Measurements from ENCODE around the gene ERC1.
"Not testable (repeated sequence)": the region's sequence is repeated elsewhere in the genome, so short reads cannot be mapped to it uniquely, and the experiment has no call there.

Gene ERC1

DNA sequence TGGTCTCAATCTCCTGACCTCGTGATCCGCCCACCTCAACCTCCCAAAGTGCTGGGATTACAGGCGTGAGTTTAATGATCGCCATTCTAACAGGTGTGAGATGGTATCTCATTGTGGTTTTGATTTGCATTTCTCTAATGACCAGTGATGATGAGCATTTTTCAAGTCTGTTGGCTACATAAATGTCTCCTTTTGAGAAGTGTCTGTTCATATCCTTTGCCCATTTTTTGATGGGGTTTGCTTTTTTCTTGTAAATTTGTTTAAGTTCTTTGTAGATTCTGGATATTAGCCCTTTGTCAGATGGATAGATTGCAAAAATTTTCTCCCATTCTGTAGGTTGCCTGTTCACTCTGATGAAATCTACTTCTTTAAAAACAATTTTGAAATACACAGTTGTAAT lies 264.8 kb downstream of the ERC1 start:
- DNase-seq = not testable (repeated sequence)

DNA sequence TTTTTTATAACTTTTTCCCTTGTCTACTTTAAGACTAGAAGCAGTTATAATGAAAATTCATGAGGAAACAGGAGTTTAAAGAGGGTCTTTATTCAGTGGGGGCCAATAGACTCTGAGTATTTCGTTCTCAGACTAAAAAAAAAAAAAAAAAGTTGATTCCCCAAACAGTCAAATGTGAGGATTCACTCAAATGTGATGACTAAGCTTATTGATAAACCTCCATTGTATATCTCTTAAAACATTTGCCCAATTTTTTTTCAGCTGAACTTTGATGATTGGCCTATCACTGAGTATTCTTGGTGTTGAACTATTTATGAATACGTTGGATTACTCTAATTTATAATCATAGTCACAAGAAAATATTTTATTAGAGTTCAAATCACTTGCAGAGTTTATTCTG lies 265.3 kb downstream of the ERC1 start:
- no peak for DNase-seq

- no peak for DNase-seq
These were observed 266.0 kb downstream of the ERC1 start for GRCh38 chr12:1256991-1257390.

DNA sequence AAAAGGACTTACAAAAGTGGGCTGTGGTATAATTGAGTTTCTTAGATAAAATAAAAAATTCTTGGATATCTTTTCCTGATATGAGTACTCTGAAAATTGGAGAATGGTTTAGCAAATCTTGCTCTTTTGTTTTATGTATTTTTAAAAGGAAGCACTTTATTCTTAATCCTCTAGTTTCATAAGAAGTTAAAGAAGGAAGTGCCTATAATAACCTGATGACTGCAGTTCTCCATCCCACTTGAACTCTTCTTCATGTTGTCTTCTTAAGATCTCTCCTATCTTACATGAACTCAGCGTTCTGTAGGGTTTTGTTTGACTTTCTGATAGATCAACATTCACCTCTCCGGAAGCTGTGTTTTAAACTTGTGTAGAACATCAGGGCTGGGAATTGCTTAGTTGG lies 271.0 kb downstream of the ERC1 start:
- no peak for DNase-seq

- DNase-seq = no peak
These were observed 276.2 kb downstream of the ERC1 start for GRCh38 chr12:1267243-1267642.

DNA sequence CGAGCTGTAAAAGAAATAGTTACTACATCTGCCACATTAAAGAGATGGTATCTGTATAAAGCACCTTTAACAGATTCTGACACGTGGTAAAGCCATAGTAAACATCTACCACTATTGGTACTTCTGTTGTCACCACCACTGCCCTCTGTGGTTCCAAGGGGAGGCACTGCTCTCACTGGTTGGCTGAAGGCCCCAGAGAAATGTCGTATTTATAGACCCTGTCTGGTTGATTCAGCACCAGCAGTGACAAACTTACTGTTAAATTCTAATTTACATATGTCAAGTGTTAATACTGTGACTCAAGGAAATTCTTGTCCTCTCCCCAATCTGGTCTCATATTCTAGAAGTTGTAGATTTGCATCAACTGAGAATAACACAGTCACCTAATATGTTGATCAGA lies 281.1 kb downstream of the ERC1 start:
- no peak for DNase-seq

- DNase-seq = no peak
These were observed 282.0 kb downstream of the ERC1 start for GRCh38 chr12:1273051-1273450.

DNA sequence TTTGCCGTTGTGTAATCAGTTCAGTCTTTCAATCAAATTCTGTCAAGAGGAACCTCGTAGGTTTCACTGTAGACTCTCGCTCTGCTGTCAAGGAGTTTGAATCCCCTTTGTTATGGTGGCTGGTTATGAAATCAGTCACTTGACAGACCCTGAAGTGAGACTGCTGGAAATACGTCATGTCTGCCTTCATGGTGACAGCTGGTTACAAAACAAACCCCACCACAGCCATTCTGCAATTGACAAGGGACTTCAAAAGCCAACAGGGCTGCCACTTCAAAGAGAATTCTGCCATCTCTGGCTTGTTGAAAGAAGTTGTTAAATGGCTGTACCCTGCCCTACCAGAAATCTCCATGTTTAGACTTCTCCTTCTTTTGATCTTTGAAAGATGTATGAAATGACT lies 286.9 kb downstream of the ERC1 start:
- DNase-seq = no peak

- DNase-seq = no peak
These were observed 288.0 kb downstream of the ERC1 start for GRCh38 chr12:1279050-1279449.

GRCh38 chr12:1280059-1280458 lies 289.0 kb downstream of the ERC1 start:
- DNase-seq = no peak

DNA sequence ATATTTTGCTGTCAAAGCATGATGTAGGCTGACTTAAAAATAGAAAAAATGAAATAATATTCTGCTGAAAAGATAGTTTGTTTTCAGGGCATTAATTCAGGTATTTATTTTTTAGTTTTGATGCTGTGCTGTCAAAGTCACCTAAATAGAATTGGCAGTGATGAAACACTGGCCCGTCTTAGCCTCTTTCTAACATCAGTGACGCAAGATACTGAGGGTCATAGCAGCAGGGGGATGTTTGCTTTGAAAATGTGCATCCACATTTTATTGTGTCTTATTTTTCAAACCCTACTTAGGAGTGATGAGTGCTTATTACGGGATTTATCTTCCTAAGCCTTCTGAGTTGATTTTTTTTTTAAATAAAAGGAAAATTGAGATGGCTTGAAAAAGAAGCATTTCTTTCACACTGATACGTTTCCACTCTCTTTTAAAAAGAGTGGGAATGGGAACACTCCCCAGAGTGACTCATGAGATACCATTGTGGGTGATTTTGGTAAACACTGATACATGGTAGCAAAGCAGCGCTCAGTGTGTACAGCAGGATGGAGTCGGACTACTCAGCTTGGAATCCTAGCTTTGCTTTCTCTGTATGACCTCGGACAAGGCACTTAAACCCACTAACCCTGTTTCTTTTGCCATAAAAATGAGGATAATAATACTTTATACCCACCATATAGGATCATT lies 290.8 kb downstream of the ERC1 start:
- no peak for DNase-seq

DNA sequence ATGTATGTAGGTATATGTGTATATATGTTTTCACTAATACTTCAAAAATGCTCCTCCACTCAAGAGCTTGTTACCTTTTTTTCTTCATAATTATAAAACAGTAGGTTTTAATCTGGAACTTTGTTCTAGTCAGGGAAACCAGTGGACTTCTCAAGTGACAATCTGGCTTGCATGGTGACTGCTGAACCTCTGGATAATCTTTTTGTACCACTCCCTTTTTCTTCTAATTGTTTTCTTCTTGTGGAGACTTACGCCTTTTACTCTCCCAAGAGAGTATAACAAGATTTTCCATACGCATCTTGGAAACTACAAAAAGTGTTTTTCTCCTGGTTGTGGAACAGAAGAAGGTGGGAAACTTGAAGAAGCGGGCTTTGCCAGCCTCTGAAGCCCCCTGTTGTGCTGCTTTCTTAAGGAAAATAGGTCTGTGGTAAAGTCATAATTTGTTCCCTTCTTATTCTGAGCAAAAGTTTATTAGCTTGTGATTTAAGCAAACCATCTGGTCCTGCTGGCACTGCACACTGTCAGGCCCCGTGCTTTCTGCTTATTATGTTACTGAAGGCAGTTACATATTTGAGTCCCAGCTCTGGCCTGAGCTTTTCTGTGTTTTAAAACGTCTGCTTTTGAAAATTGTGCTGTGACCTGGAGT lies 291.8 kb downstream of the ERC1 start:
- no peak for DNase-seq

DNA sequence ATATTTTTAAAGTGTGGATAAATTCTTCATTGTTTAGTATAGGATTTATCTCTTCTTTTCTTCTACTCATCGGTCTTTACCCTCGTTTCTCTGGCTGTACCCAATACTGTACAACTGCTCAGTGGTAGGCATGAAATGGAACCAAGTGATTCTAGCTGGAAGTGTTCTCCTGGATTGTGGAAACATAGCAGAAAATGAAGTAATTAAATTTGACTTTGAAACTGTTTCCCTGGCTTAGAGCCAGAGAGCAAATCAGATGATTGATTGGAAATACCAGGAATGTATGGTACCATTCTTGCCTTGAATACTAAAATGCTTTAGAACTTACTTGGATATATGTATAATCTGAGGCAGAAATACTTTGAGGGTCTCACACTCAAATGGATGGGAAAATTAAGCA lies 292.3 kb downstream of the ERC1 start:
- DNase-seq = no peak

GRCh38 chr12:1284611-1285010 lies 293.6 kb downstream of the ERC1 start:
- DNase-seq = no peak

GRCh38 chr12:1287446-1287975 lies 296.5 kb downstream of the ERC1 start:
- DNase-seq = no peak

- DNase-seq = no peak
These were observed 297.3 kb downstream of the ERC1 start for GRCh38 chr12:1288333-1288732.

- no peak for DNase-seq
These were observed 298.5 kb downstream of the ERC1 start for GRCh38 chr12:1289371-1290155.

DNA sequence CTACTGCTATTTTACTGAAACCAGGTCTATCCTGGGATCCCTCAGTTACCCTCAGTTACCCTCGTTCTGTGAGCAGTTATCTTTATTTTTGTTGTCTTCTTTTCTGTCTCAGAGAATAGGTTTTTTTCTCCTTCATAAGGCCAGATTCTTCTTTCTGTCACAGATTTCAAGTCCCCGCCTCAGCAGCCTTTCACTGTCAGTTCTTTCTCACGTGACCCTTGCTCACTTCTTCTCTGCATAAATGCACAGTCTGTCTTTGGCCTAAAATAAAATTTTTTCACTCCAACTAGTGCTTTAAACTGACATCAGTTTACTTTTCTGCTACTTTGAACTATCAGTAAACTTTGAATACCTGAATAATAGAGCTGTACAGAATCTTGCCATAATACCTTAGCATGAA lies 299.7 kb downstream of the ERC1 start:
- DNase-seq = no peak

DNA sequence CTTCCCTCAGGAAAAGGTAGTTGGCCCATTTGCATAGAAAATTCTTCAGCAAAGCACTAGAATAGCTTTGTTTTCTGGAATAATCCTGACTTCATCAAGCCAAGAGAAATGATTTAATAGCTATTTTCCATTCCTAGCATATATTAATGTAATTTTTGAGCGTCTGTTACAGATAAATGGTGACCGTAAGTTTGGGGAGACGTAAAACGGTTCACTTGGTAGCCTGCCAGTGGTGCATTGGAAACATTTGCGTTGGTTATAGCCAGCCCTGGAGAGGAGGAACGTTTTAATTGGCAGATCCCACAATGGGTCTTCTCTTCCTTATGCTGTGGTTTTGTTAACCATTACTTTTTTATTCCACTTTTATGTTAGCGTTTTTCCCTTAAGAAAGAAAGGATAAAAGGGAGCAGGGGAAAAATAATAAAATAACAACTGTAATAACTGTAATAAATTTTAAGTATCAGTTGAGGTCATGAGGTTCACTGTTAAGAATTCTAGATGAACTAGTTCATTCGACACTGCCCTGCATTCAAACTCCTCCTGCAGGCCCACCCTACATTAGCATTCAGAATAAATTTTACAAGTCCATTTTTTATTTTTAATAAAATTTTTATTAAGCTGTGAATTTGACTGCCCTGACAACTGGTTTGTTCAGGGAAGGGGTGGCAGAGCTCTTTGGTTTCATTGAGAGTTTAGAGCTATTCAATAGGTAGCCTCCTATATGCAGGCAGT lies 300.7 kb downstream of the ERC1 start:
- DNase-seq = no peak

- no peak for DNase-seq
These were observed 302.9 kb downstream of the ERC1 start for GRCh38 chr12:1293901-1294300.

DNA sequence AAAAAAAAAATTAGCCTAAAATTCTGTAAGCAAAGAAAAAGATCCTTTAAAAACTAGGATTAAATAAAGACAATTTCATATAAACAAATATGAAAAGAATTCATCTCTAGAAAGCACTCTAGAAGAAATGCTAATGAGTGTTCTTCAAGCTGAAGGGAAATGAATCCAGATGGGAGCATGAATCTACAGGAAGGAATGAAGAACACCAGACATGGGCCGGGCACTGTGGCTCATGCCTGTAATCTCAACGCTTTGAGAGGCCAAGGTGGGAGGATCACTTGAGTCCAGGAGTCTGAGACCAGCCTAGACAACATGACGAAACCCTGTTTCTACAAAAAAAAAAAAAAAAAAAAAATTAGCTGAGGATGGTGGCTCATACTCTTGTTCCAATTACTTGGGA lies 306.2 kb downstream of the ERC1 start:
- no peak for DNase-seq

GRCh38 chr12:1297639-1298175 lies 306.7 kb downstream of the ERC1 start:
- DNase-seq = no peak

- DNase-seq = no peak
These were observed 309.4 kb downstream of the ERC1 start for GRCh38 chr12:1300460-1300859.
